ENCODE results near the gene GCNT3. TPM values are rescaled to one million over a fixed set of nuclear protein-coding genes. Genes with fewer than 3 reads are reported as not detected.

Gene GCNT3
- 1.1 and 1.6 TPM in 2 replicates for total RNA-seq (2014; rRNA removed; shearing (Covaris generic))

DNA sequence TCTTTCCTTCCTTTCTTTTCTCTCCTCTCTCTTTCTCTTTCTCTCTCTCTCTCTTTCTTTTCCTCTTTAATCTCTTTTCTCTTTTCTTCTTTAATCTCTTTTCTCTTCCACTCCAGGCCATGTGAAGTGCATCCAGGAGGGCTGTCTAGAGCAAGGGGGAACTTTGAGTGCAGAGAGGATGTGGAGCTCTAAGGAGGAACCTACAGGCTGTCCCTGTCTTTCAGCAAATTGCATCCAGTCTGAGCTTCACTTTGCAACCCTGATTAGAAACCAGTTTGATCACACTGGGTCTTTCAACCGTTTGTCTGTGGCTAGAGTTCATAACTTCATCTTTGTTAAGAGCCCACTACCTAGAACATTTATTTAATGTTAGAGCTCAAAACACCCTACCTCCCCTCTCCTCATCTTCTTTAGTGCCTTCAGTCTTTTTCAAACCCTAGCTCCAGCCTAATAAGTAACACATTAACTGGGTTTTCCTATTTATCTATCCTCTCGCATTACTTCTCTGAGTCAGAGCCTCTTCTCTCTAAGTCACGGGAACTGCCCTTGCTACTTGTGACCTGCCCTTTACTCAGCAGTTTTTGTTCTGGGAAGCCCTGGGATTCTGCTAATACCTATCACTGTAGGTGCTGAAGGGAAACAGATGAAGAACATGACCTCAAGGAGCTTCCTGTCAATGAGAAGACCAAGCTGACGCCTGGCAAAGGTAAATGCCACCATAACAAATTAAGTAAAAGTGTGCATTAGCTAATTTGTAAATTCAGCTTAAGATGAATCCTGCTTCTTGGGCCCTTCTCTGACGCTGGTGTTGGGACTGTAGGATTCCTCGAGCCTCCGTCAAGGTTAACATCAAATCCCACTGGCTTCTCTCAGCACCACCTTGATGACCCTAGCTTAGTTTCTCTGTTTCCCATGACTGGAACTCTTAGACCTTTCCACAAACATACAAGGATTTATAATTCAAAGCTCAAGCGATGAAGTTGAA, at the start of gene GCNT3:
Gene GCNT3 (plus strand): TSS at position 508 of the 985 bp plus-strand sequence. CDS start 6,456 bp downstream, outside the sequence.
- peak; percentile 51 for DNase-seq (ENCODE audit: low read depth)

DNA sequence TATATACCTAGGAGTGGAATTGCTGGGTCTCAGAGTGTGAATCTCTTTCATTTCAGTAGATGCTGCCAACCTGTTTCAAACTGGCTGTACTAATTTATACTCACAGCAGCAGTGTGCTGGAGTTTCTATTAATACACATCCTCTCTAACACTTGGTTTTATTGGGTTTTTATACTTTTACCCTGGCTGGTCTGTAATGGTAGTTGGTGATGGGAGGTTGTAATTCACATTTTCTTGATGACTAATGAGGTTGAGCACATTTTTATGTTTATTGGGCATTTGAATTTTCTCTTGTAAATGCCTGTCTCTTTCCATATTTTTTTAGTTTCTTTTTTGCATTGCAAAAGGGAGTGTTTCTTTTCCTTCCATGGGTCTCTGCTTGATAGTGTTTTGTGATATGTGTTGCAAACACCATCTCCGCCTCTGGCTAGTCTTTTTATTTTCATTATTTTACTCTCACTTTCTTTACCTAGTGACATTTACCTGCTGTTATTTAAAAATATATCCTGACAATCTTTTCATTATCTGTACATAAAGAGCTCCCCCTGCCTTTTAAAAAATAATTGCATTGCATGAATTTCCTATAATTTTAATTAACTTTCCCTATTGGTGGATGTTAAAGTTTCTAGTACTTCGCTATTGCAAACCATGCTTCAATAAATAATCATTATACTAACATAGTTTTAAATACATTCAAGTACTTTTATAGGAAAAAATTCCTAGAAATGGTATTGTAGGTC, 49.0 kb upstream of the GCNT3 start:
- DNase-seq (ENCODE audit: low read depth) = peak; percentile 29

GRCh38 chr15:59565299-59565698, 46.3 kb upstream of the GCNT3 start:
- DNase-seq (ENCODE audit: low read depth) = no peak

- no peak for DNase-seq (ENCODE audit: low read depth)
Observed at GRCh38 chr15:59567324-59567723, 44.3 kb upstream of the GCNT3 start.

- DNase-seq (ENCODE audit: low read depth) = no peak
Observed at GRCh38 chr15:59569477-59569876, 42.1 kb upstream of the GCNT3 start.

DNA sequence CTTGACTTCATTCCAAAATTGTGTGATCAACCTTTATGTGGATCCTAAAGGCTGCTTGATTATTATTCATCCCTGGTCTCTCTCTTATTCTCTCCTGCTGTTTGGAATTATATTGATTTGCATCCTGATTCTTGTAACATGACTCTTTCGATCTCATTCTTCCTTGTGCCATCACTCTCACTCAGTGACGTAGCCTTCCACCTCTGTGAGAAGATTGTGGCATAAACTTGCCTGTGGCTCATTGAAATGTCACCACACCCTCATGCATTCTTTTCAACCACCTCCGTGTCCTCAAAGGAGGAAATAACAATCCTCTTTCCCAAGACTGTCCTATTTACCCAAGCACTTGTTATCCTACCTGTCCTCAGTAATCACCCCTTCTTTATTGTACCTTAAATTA, 41.3 kb upstream of the GCNT3 start:
- peak; percentile 46 for DNase-seq (ENCODE audit: low read depth)

DNA sequence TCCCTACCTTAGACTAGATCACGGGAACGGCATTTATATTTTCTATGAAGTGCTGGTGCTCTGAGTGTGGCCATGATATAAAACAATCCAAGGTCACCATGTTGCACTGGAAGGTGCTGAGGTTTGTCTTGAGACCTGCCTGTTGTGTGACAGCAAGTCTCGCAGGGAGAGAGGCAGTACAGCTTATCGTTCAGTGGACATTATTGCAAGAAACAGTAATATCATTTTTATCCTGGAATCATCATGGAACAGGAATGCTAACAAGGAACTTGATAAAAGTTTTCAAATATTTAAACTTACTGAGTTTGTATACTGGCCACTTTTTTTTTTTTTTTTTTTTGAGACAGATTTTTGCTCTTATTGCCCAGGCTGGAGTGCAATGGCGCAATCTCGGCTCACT, 40.0 kb upstream of the GCNT3 start:
- no peak for DNase-seq (ENCODE audit: low read depth)

- DNase-seq (ENCODE audit: low read depth) = no peak
Observed at GRCh38 chr15:59583088-59583487, 28.5 kb upstream of the GCNT3 start.

GRCh38 chr15:59587085-59587826, 24.3 kb upstream of the GCNT3 start:
- DNase-seq (ENCODE audit: low read depth) = peak; percentile 17

GRCh38 chr15:59590027-59590426, 21.6 kb upstream of the GCNT3 start:
- DNase-seq (ENCODE audit: low read depth) = no peak

DNA sequence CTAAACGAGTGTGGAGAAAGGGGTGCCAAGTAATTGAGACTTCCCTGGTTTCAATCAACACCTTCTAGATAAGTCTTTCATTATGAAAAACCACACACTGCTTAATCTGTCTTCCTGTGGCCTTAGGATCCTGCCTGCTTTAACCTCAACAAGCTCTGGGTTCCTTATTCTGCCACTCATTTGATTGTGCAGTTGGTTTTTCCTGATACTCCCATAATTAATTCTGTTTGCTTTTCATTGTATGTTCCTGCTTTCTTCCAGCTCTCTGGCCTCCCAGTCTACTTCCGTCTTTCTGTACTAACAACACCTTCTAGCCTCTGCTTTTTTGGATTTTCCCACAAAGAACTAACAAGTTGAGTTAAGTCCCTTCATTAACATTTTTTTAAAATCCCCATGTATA, 20.2 kb upstream of the GCNT3 start:
- no peak for DNase-seq (ENCODE audit: low read depth)

- DNase-seq (ENCODE audit: low read depth) = peak; percentile 78
Observed at GRCh38 chr15:59594493-59594942, 17.1 kb upstream of the GCNT3 start.

- no peak for DNase-seq (ENCODE audit: low read depth)
Observed at GRCh38 chr15:59594991-59595390, 16.6 kb upstream of the GCNT3 start.

DNA sequence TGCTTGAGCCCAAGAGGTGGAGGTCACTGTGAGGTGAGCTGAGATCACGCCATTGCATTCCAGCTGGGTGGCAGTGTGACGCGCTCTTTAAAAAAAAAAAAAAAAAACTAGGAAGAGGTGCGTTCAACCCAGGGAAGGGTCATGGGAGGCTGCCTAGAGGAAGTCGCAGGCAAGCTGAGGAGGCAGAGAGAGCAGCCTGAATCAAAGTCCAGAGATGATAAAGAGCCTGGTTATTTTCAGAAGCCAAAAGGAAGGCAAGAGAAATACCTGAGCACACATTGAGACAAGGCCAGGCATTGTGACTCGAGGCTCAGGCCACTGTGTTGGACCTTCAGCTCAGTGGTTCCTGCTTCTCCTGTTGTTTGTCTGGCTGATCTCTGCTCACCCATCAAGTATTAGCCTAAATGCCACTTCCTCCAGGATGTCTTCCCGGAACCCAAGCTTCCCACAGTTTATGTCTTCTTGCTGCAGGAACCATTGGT, 16.1 kb upstream of the GCNT3 start:
- no peak for DNase-seq (ENCODE audit: low read depth)

GRCh38 chr15:59596640-59597039, 14.9 kb upstream of the GCNT3 start:
- no peak for DNase-seq (ENCODE audit: low read depth)

- DNase-seq (ENCODE audit: low read depth) = no peak
Observed at GRCh38 chr15:59598461-59598860, 13.1 kb upstream of the GCNT3 start.

DNA sequence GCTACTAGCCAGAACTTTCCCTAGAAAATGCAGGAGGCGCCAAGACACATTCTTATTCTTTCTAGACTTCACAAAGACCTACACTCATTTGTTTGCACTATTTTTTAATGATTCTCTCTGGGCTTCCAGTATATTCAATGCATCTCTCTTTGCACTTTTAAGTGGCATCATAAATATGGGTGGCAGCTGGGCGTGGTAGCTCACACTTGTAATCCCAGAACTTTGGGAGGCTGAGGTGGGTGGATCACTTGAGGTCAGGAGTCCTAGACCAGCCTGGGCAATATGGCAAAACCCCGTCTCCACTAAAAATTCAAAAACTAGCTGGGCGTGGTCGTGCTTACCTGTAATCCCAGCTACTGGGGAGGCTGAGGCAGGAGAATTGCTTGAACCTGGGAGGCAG, 5.6 kb upstream of the GCNT3 start:
- DNase-seq (ENCODE audit: low read depth) = no peak

- no peak for DNase-seq (ENCODE audit: low read depth)
Observed at GRCh38 chr15:59609730-59610712, 1.6 kb upstream of the GCNT3 start.

GRCh38 chr15:59614153-59614552, 2.6 kb downstream of the GCNT3 start:
- no peak for DNase-seq (ENCODE audit: low read depth)

GRCh38 chr15:59615661-59616060, 4.1 kb downstream of the GCNT3 start:
- no peak for DNase-seq (ENCODE audit: low read depth)

GRCh38 chr15:59616379-59616778, 4.8 kb downstream of the GCNT3 start:
- DNase-seq (ENCODE audit: low read depth) = no peak

Data from M059J (cell line).